GM23338 (cell line): ENCODE results near the gene PJA1. TPM values are rescaled to one million over a fixed set of nuclear protein-coding genes. Genes with fewer than 3 reads are reported as not detected.

Experiments used
- ATAC-seq: fragments of 200-7000 bp; cut with Tn5 transposase; 3 replicates; pipeline ENCODE4 v1.9.1; 2020
- DNase-seq: peaks from one replicate; pipeline ENCODE4 v3.0.0-alpha.2; 2015; ENCODE audit warnings: low spot score
- H2AFZ ChIP-seq: fragments of 200-600 bp; sonication (generic); 2 replicates; pipeline ENCODE4 v1.8.0; 2016; ENCODE audit warnings: antibody characterized with exemption, mild to moderate bottlenecking, moderate library complexity
- H3F3A ChIP-seq: fragments of 200-600 bp; sonication (generic); replicated peaks from 2 replicates; pipeline ENCODE4 v1.8.0; 2017; ENCODE audit warnings: antibody characterized with exemption, mixed run types, low read depth
- H3K27ac ChIP-seq: fragments of 200-600 bp; sonication (generic); 2 replicates; pipeline ENCODE4 v1.6.1; 2016; ENCODE audit warnings: low read depth
- H3K27me3 ChIP-seq: fragments of 200-600 bp; sonication (generic); 2 replicates; pipeline ENCODE4 v1.8.0; 2016; ENCODE audit warnings: mild to moderate bottlenecking, mixed run types, moderate library complexity; ENCODE audit not compliant: insufficient read depth
- H3K36me3 ChIP-seq: fragments of 200-600 bp; sonication (generic); 2 replicates; pipeline ENCODE4 v1.8.0; 2016; ENCODE audit warnings: mild to moderate bottlenecking; ENCODE audit not compliant: insufficient read depth
- H3K4me1 ChIP-seq: fragments of 200-600 bp; sonication (generic); 2 replicates; pipeline ENCODE4 v1.8.0; 2016; ENCODE audit warnings: mild to moderate bottlenecking, moderate library complexity; ENCODE audit not compliant: insufficient read depth
- H3K4me2 ChIP-seq: fragments of 200-600 bp; sonication (generic); 2 replicates; pipeline ENCODE4 v1.7.1; 2017; ENCODE audit warnings: mixed run types
- H3K4me3 ChIP-seq: fragments of 200-600 bp; sonication (generic); 2 replicates; pipeline ENCODE4 v1.6.1; 2016; ENCODE audit warnings: mixed run types
- H3K79me2 ChIP-seq: fragments of 200-600 bp; sonication (generic); replicated peaks from 2 replicates; pipeline ENCODE4 v1.8.0; 2017; ENCODE audit warnings: mild to moderate bottlenecking; ENCODE audit not compliant: insufficient read depth
- H3K9me2 ChIP-seq: fragments of 200-600 bp; sonication (generic); 2 replicates; pipeline ENCODE4 v1.8.0; 2017; ENCODE audit not compliant: insufficient read depth
- H4K20me1 ChIP-seq: fragments of 200-600 bp; sonication (generic); replicated peaks from 2 replicates; pipeline ENCODE4 v1.8.0; 2017; ENCODE audit warnings: mild to moderate bottlenecking; ENCODE audit not compliant: insufficient read depth
- H3K27ac Mint-ChIP-seq: 2 replicates; pipeline ENCODE4 v1.8.0; 2020; ENCODE audit warnings: inconsistent platforms, mild to moderate bottlenecking, moderate library complexity, mixed read lengths
- H3K27me3 Mint-ChIP-seq: 3 replicates; pipeline ENCODE4 v1.8.0; 2022; ENCODE audit warnings: low read depth, mild to moderate bottlenecking, moderate library complexity, mixed read lengths, inconsistent platforms; ENCODE audit not compliant: insufficient read depth, poor library complexity
- H3K36me3 Mint-ChIP-seq: 3 replicates; pipeline ENCODE4 v1.8.0; 2021; ENCODE audit warnings: low read depth, mild to moderate bottlenecking, inconsistent platforms, moderate library complexity, mixed read lengths
- H3K4me1 Mint-ChIP-seq: 3 replicates; pipeline ENCODE4 v1.8.0; 2020; ENCODE audit warnings: mild to moderate bottlenecking, inconsistent platforms, mixed read lengths
- H3K4me3 Mint-ChIP-seq: 3 replicates; pipeline ENCODE4 v1.8.0; 2021; ENCODE audit warnings: moderate library complexity, mild to moderate bottlenecking, inconsistent platforms, mixed read lengths
- H3K9me3 Mint-ChIP-seq: 3 replicates; pipeline ENCODE4 v1.8.0; 2020; ENCODE audit warnings: moderate library complexity, mild to moderate bottlenecking, inconsistent platforms, mixed read lengths
- EZH2 ChIP-seq: fragments of 200-600 bp; sonication (generic); IDR thresholded peaks from one replicate; pipeline ENCODE4 v1.8.0; 2017; ENCODE audit warnings: antibody characterized with exemption, mild to moderate bottlenecking, low read depth; ENCODE audit not compliant: unreplicated experiment
- JUNB ChIP-seq: IDR thresholded peaks from one replicate; pipeline ENCODE4 v1.6.1; 2016; ENCODE audit warnings: antibody characterized with exemption; ENCODE audit not compliant: unreplicated experiment
- POLR2AphosphoS5 ChIP-seq: IDR thresholded peaks from 2 replicates; pipeline ENCODE4 v1.6.1; 2016; ENCODE audit warnings: antibody characterized with exemption, low read depth
- STAT1 ChIP-seq: IDR thresholded peaks from one replicate; pipeline ENCODE4 v1.6.1; 2016; ENCODE audit warnings: antibody characterized with exemption; ENCODE audit not compliant: unreplicated experiment
- ZNF114 ChIP-seq: fragments of 250-450 bp; sonication (Bioruptor Pico); IDR thresholded peaks from 2 replicates; pipeline ENCODE4 v1.5.0; 2020; ENCODE audit warnings: mild to moderate bottlenecking, moderate library complexity
- polyA plus RNA-seq: library from polyadenylated mRNA; unstranded; fragments of >200 nt; fragmentation: Nextera tagmentation; extraction: Ambion mirVana; gene quantifications from 2 replicates; pipeline ENCODE4 v1.2.1, GENCODE V29; 2016
- total RNA-seq: library from RNA; depleted of rRNA; stranded (reverse); fragments of >200 nt; shearing (Covaris generic); gene quantifications from 2 replicates; pipeline ENCODE4 v1.2.3, GENCODE V29; 2014
- TF ChIP-seq, protein P1 (sequence below): fragments of 250-450 bp; sonication (Bioruptor Pico); IDR thresholded peaks from 2 replicates; pipeline ENCODE4 v1.5.0; 2020; ENCODE audit warnings: mild to moderate bottlenecking, moderate library complexity
- TF ChIP-seq, protein P2 (sequence below): IDR thresholded peaks from one replicate; pipeline ENCODE4 v1.6.1; 2018; ENCODE audit warnings: antibody characterized with exemption; ENCODE audit not compliant: unreplicated experiment

Gene PJA1
- total and polyA plus RNA-seq, 2 experiments from 2014 or later: 25.2 to 31.3 TPM

DNA sequence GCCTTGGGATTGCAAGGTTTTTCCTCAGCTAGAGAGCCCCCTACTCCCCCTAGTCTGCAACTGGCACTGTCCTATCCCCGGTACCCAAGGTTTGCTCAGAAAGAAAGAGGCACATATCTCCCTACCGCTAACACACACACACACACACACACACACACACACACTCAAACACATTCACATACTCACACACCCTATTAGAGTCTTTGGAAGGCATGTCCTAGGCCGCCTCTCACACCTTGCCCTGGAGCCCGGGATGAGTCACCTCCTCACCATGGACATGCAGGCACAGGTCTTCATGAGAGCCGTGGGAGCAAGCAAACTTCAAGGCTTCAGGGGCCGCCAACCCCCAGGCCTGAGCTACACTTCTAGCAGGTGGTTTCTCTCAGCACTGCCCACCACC, 49.2 kb downstream of the PJA1 start:
- DNase-seq: no peak
- no peaks in the 10 kb centered on the region; the same call in 2 of the 3 replicates for H3K9me3 Mint-ChIP-seq
- H3K27me3 Mint-ChIP-seq: peaks cover 7% of the 10 kb centered on the region
- H3K4me1 Mint-ChIP-seq: peaks cover 5% of the 10 kb centered on the region; the same call in 1 of the 3 replicates
- no peaks in the 10 kb centered on the region for H3K9me2 ChIP-seq
- H3K4me3 ChIP-seq: no peak overlapping the region
- H3K27ac ChIP-seq: no peak overlapping the region
- no peak for ATAC-seq
- no peaks in the 10 kb centered on the region for H3K36me3 Mint-ChIP-seq
- no peaks in the 10 kb centered on the region for H3K79me2 ChIP-seq
- H3K4me3 Mint-ChIP-seq: no peak overlapping the region
- no peaks in the 10 kb centered on the region for H3K27me3 ChIP-seq
- H3F3A ChIP-seq: no peaks in the 10 kb centered on the region
- no peak overlapping the region for H3K4me2 ChIP-seq
- no peaks in the 10 kb centered on the region for H4K20me1 ChIP-seq
- TF ChIP-seq, protein P1, sequence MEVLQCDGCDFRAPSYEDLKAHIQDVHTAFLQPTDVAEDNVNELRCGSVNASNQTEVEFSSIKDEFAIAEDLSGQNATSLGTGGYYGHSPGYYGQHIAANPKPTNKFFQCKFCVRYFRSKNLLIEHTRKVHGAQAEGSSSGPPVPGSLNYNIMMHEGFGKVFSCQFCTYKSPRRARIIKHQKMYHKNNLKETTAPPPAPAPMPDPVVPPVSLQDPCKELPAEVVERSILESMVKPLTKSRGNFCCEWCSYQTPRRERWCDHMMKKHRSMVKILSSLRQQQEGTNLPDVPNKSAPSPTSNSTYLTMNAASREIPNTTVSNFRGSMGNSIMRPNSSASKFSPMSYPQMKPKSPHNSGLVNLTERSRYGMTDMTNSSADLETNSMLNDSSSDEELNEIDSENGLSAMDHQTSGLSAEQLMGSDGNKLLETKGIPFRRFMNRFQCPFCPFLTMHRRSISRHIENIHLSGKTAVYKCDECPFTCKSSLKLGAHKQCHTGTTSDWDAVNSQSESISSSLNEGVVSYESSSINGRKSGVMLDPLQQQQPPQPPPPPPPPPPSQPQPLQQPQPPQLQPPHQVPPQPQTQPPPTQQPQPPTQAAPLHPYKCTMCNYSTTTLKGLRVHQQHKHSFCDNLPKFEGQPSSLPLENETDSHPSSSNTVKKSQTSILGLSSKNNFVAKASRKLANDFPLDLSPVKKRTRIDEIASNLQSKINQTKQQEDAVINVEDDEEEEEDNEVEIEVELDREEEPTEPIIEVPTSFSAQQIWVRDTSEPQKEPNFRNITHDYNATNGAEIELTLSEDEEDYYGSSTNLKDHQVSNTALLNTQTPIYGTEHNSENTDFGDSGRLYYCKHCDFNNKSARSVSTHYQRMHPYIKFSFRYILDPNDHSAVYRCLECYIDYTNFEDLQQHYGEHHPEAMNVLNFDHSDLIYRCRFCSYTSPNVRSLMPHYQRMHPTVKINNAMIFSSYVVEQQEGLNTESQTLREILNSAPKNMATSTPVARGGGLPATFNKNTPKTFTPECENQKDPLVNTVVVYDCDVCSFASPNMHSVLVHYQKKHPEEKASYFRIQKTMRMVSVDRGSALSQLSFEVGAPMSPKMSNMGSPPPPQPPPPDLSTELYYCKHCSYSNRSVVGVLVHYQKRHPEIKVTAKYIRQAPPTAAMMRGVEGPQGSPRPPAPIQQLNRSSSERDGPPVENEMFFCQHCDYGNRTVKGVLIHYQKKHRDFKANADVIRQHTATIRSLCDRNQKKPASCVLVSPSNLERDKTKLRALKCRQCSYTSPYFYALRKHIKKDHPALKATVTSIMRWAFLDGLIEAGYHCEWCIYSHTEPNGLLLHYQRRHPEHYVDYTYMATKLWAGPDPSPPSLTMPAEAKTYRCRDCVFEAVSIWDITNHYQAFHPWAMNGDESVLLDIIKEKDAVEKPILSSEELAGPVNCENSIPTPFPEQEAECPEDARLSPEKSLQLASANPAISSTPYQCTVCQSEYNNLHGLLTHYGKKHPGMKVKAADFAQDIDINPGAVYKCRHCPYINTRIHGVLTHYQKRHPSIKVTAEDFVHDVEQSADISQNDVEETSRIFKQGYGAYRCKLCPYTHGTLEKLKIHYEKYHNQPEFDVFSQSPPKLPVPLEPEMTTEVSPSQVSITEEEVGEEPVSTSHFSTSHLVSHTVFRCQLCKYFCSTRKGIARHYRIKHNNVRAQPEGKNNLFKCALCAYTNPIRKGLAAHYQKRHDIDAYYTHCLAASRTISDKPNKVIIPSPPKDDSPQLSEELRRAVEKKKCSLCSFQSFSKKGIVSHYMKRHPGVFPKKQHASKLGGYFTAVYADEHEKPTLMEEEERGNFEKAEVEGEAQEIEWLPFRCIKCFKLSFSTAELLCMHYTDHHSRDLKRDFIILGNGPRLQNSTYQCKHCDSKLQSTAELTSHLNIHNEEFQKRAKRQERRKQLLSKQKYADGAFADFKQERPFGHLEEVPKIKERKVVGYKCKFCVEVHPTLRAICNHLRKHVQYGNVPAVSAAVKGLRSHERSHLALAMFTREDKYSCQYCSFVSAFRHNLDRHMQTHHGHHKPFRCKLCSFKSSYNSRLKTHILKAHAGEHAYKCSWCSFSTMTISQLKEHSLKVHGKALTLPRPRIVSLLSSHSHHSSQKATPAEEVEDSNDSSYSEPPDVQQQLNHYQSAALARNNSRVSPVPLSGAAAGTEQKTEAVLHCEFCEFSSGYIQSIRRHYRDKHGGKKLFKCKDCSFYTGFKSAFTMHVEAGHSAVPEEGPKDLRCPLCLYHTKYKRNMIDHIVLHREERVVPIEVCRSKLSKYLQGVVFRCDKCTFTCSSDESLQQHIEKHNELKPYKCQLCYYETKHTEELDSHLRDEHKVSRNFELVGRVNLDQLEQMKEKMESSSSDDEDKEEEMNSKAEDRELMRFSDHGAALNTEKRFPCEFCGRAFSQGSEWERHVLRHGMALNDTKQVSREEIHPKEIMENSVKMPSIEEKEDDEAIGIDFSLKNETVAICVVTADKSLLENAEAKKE (CRISPR knock-in tag): no peak
- TF ChIP-seq EZH2 (no peak), POLR2AphosphoS5 (no peak), JUNB (no peak), STAT1 (no peak), ZNF114 (CRISPR knock-in tag) (no peak)
- TF ChIP-seq, protein P2, sequence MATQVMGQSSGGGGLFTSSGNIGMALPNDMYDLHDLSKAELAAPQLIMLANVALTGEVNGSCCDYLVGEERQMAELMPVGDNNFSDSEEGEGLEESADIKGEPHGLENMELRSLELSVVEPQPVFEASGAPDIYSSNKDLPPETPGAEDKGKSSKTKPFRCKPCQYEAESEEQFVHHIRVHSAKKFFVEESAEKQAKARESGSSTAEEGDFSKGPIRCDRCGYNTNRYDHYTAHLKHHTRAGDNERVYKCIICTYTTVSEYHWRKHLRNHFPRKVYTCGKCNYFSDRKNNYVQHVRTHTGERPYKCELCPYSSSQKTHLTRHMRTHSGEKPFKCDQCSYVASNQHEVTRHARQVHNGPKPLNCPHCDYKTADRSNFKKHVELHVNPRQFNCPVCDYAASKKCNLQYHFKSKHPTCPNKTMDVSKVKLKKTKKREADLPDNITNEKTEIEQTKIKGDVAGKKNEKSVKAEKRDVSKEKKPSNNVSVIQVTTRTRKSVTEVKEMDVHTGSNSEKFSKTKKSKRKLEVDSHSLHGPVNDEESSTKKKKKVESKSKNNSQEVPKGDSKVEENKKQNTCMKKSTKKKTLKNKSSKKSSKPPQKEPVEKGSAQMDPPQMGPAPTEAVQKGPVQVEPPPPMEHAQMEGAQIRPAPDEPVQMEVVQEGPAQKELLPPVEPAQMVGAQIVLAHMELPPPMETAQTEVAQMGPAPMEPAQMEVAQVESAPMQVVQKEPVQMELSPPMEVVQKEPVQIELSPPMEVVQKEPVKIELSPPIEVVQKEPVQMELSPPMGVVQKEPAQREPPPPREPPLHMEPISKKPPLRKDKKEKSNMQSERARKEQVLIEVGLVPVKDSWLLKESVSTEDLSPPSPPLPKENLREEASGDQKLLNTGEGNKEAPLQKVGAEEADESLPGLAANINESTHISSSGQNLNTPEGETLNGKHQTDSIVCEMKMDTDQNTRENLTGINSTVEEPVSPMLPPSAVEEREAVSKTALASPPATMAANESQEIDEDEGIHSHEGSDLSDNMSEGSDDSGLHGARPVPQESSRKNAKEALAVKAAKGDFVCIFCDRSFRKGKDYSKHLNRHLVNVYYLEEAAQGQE: no peak
- H3K36me3 ChIP-seq: no peaks in the 10 kb centered on the region
- no peaks in the 10 kb centered on the region for H3K4me1 ChIP-seq
- no peak overlapping the region for H2AFZ ChIP-seq
- no peak overlapping the region for H3K27ac Mint-ChIP-seq
